Left renal pelvis (tissue), 4 donors: ENCODE data around the gene S100A8. TPM values are rescaled to one million over a fixed set of nuclear protein-coding genes. Genes with fewer than 3 reads are reported as not detected.
A peak's percentile ranks its signal among the peaks of the same experiment; 100 is the strongest.
"Not testable (repeated sequence)": the region's sequence is repeated elsewhere in the genome, so short reads cannot be mapped to it uniquely, and the experiment has no call there.

Source experiments
- DNase-seq, 4 donors: peaks; one replicate each; pipeline ENCODE4 v3.0.0-alpha.2; 2013; ENCODE audit warnings: low read depth in 4 of 4, low spot score in 3 of 4
- polyA plus RNA-seq, 4 donors: library from polyadenylated mRNA; unstranded; fragments of 120-200 nt; gene quantifications; one replicate each; pipeline ENCODE4 v1.2.1, GENCODE V29; 2013; ENCODE audit not compliant: insufficient read length in 4 of 4

The S100A8 gene
- 10 to 100 TPM in 3 of 4 donors, 1 to 10 TPM in 1; 5.5 to 22.6 (median 16.0) TPM for polyA plus RNA-seq

DNA sequence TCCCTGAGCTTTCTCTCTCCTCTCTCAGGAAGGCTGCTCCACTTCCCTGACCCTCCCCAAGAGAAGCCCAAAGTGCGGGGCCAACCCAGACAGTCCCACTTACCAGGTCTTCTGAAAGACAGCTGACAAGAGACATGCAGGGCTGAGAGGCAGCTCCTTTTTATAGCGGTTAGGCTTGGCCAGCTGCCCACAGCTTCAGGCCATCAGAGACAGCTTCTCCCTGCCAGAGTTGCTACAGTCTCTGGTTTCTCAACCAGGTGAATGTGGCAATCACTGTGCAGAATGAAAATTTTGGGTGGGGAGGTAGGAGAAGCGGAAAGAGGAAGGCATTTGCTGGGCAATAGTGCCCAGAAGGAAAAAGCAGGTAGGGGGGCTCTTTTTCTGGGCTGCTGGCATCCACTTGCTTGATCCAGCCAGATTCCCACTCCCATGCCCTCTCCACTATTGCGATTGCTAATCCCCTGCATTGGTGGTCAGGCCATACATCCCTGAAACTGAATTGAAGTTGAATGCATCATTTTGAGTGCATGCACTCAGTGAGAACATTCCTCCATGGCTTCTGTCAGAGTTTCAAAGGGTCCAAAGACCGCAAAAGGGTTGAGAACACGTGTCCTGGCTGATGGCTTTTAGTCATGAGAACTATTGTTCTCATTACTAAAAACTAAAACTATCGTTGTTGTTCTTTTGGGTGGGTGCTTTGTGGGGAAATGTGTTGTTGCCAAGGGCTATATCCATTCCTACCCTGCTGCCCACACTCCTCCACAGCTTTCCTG lies at the start of gene S100A8:
Gene S100A8, minus strand, starts transcription at position 136 of the 773 bp plus-strand sequence. CDS start 538 bp downstream, outside the sequence.
- no peak for DNase-seq

DNA sequence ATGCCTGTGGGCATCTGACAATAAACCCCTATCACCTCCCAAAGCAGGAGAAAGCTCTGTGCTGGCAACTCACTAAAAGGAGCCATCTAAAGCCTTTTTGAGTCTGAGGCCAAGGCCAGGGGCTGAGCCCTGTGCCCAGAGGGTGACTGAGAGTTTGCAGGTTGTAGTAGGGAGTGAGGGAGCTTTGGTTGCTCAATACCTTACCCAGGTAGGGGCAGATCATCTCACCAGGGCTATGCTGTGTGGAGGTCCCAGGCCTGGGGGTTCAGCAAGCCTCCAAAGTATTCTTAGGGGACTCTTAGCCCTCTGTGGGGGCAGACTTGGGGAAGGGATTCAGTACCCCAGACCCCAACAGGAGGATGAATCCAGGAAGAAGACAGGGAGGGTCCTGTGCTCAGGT lies 48.4 kb upstream of the S100A8 start:
- DNase-seq = no peak

DNA sequence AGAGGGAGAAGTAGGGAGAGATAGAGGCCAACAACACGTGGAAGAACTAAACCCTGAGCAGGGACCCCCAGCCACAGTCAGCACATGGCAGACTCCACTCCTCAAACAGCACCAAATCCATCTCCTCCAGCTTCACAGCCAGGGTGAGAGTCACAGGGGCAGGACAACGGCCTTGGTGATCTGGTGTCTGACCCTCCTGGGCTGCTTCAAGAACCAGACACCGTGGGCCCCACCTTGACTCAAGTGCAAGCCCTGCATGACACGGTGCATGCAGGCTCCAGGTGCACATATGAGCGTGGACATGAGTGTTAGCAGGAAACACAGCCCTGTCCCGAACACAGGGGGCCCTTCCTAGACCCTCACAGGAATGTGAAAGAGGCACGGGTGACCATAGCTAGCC lies 47.7 kb upstream of the S100A8 start:
- DNase-seq = no peak

DNA sequence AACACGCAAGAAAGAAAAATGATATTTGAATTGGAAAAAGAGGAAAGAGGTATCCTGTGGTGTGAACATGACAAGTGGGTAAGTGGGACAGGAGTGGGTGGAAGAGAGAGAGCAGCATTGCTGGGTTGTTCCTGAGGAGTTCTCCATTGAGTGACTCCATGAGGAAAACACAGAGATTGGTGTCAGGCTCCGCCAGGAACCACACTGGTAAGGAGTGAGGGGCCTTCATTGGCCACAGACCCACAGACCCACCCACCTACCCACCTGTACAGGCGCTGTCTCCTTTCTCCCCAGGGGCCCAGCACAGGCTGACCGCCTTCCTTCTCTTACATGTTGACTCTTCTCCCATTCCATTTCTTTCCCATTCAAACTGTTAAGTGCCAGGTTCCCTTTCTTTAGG lies 46.4 kb upstream of the S100A8 start:
- no peak for DNase-seq

DNA sequence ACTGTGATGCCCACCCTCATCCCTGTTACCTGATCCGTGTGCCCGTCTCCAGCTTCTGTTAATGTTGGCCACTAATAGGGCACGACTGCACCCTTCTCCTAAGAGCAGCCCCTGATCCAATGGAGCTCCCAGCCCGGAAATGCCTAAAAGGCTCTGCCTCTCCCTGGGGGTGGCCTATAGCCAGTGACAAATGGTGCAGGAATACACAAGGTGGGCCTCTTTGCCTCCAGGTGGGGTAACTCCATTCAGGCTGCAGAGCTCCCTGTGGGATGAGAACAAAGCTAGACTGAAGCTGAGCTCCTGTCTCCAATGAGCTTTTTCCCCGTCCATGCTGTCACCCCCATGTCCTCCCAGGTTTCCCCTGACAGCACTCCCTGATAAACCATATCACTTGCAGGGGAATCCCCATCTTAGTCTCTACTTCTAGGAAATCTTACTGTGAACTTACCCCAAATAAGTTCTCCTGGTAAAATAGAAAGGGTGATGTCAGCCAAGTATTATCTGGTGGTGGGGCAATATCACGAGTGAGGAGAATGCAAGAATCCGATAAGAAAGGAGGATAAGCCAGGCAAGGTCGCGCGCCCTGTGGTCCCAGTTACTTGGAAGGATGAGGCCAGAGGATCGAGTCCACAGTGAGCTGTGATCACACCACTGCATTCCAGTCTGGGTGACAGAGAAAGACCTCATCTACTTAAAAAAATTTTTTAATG lies 44.0 kb upstream of the S100A8 start:
- DNase-seq = no peak

DNA sequence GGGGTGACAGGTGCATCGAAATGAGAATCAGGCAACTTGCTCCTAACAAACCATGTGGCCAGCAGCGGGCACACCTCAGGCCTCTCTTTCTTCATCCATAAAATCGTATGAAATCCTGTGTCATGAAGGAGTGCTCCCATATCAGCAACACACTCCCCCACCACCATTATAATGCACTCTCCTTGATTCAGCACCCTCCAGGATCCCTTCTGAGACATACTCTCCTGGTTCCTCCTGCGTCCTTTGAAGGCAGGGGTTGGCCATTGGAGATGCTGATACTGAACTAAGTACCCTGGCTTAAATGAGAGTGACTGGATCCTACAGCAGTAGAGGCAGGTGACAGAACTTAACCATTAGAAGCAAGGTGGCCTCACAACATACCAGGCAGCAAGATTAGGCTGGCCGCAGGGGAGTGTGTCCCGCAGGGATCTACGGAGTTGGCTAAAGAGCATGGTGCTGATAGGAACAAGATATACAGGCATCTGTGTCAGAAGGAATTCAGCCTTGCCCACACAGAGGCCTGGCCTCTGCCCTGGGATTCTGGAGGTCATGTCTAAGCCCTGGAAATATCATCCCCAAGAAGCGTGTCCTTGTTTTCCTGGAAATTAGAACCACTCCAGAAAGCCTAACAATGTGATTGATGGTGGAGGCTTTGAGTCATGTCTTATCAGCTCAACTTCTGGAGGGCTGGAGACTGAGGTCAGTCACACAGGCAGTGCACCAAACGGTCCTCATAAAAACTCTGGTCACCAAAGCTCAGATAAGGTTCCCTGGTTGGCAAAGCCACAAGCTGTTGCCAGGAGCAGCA lies 42.2 kb upstream of the S100A8 start:
- DNase-seq = no peak

DNA sequence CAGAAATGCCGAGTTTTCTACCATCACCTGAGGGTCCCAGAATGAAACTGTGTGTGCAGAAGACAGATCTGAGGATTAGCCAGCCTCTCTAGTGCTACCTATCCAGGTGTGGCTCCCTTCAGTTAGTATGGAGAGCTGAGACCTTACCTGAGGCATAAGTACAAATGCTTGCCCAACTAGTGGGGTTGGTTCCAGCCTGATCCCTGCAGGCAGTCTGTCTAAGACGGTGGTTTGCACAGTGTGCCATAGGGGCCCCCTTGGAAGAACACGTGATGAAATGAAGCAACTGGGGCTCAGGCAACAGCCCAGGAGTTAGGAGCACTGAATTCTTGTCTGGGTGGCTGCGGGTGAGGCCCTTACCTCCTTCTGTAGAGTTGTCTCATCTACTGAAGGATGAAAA lies 41.1 kb upstream of the S100A8 start:
- DNase-seq = no peak

DNA sequence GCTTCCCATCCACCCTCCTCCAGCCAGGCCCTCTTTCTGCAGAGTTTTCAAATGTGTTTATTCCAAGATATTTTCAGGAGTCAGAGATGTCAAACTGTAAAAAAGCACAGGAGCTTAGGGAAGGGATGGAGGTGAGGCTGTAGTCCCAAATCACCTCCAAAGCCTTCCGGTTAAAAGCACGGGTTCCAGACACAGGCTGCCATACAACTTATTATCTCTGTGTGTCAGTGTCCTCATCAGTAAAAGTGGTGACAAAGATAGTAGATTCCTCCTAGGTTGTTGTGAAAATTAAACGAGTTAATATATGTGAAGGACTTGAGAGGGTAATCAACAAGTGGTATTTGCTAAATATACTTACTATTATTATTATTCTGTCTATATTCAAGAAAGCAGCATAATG lies 40.6 kb upstream of the S100A8 start:
- DNase-seq = no peak

DNA sequence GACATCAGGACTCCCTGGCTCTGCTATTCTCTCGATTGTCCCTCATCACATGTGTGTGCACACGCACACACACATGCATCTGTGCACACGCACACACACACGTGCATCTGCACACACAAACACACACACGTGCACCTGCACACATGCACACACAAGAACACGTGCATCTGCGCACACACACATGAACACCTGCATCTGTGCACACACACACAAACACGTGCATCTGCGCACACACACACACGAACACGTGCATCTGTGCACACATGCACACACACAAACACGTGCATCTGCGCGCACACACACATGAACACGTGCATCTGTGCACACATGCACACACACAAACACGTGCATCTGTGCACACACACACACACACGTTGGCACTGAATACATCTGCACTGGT lies 40.1 kb upstream of the S100A8 start:
- DNase-seq = no peak

DNA sequence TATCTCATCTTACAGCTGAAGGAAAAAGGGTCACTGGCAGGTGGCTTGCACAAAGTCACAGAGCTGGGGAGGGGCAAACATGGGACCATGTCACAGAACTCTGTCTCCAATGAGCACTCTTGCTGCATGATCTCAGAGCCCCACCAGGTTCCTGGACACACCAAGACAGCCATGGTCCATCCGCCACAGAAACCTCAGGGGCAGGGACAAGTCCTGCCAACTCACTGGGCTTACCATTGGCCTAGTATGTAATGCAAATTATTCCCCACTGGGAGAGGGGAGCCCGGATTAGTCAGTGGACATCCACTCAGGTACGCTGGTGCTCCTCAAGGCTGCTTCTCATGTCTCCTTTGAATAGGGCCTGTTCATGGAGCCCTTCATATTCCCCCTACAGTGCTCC lies 39.7 kb upstream of the S100A8 start:
- no peak for DNase-seq

DNA sequence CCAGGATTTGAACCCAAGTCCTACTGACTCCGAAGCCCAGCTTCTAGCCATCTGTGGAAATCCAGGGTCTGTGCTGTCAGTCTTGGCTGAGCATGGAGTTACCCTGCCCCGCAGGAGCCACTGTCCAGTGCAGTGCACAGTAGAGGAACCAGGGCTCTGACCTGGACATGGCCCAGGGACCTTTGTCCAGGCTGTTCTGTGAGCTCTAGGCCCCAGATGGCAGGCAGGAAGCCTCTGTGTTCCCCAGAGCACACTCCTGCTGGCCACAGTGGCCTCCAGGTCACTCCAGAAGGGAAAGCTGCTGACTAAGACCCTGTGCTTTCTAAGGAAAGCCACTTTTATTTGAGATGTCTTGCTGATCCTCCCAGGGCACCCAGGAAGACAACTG lies 39.3 kb upstream of the S100A8 start:
- DNase-seq = no peak

DNA sequence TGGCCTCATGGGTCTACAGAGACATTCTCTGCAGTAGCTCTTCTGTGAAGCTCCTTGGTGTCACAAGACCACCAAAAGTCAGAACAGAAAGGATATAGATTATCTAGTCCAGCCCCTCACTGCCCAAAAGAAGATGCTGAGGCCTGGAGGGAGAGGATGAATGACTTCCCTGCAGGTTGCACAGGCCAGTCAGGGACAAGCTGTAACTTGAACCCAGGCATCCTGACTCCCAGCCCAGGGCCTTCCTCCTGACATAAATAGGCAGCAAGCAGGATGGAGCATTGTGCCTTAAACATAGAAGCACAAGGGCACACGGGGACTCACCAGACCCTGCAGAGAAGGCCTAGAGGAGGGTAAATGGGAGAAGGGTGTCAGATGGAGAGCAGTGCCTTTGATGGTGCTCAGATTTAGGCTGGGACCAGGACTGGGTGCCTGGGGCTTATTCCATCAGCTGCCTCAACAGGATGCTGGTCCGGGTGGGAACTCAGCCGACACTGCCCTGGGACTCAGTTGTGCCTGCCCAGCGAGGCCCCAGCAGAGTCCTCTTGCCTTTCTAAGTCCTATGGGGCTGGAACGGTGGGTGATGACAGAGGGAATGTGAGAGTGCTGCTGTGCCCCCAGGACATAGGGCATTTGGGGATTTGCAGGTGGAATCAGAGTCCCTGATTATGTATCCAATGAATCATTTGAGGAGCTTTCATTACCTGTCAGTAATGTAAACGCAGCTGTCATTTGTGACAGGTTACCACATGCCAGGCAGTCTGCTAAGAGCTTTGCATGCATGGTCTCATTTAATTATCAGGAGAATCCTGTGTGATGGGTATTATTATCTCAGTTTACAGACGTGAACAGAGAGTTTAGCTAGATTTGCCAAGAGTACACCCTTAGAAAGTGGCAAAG lies 38.6 kb upstream of the S100A8 start:
- DNase-seq = no peak

DNA sequence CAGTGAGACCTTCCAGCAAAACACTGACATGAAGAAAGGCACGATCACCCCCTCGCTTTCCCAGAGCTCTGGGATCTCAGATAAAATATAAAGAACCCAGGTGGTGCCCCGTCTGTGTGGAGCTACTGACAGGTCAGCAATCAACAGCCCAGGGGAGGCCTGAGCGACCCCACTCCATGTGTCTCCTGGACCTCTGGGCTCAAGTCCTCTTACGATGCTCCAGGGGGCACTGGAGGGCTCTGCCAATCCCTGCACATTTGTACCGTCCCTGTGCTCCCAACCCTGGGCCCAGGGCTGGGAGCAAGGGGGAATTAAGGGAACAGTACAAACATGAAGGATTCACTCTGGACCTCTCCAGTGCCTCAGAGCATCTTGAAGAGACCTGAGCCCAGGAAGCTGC lies 37.9 kb upstream of the S100A8 start:
- DNase-seq = no peak

DNA sequence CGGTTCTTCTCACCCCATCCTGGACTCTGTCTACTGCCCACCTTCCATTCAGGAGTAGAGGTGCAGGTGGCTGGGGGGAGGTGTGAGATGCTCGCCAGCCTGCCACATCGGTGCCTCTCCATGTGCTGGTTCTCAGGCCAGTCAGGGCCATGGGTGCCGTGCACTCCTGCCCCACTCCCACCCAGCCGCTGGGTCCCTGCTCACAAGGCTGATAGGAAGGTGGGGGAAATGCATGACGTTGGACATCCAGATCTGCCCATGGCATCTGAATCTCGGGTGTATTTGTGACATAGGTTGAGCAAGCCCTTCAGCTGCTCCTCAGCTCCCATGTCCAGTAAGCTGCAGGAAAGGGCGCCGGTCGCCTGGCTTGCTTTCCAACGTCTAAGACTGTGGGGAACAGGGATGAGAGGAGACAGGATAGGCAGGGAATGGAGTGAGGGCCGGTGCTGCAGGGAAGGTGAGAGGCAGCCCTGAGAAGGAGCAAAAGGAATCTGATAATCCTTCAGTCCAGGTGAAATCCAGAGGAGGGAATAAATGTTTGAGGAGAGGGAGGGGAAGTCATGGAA lies 37.3 kb upstream of the S100A8 start:
- no peak for DNase-seq

DNA sequence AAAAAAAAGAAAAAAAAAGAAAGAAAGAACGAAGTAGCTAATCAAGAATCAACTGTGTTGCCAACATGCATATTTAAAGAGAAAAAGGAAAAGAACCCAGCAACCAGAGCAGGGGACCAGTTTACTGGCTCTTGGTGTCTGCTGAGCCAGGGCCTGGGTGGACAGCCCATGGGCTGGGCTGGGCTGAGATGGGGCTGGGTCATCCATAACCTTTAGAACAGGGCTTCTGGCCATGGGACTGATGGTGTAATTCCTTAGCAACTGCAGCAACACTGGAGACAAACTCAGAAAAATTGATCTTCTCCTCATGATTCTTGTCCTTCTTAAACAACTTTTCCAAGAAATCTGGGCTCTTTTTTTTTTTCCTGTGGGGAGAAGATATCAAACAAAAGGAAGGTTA lies 35.9 kb upstream of the S100A8 start:
- no peak for DNase-seq

DNA sequence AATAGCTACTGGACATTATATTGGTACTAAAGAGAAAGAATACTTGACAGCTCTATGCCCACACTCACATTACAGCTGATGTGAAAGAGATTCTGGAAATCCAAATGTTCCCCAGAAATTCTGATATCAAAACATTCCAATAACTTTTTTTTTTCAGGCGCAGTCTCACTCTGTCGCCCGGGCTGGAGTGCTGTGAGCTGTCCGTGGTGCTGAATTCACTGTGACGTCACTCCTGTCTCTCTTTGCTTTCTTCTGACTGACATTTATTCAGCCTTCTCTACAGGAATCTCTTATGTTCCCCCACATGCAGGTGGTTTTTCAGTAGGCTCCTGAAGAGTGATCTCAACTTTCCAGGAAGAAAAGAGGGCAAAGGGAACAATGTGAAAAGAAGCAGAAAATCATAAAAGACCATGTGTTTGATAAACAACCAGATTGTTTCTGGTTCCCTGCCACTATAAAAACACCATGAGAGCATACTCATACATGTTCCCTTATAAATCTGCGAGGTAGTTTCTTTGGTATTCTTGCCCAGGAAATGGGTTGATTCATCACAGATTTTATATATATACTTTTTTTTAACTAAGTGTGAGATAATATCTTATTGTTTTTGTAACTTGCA lies 31.7 kb upstream of the S100A8 start:
- DNase-seq = peak; percentile 47 to 73 (median 63)

DNA sequence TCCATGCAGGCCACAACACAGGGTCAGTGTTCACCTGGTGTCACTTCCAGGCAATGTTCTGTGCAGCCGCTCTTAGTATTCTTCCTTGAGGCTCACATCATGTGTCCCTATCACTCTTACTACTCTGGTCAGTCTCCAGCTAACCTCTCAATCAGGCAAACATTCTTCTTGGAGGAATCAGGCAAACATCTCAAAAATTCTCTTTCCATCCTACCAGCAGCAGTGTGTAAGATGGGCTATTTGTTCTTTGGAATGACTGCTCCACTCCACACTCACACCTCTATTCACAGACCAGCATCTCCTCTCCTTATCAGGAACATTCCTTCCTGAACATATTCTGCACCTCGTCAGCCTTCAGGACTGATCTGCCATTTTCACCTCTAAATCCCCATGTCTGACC lies 29.4 kb upstream of the S100A8 start:
- DNase-seq = no peak

DNA sequence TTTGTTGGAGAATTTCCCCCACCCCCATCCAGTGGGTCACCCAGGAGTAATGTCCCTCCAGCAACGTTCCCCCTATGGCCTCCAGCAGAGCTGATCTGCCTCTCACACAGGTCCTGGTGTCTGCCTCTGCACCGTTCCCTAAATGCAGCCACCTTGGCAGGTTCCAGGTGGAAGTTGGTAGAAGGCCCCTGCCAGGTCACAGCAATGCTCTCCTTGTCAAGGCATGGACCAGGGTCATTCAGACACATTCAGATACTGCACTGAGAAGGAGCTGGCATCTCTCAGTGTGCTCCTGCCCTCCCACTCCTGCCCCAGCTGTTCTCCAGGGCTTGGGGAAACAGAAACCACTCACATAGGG lies 28.5 kb upstream of the S100A8 start:
- not testable (repeated sequence) for DNase-seq

DNA sequence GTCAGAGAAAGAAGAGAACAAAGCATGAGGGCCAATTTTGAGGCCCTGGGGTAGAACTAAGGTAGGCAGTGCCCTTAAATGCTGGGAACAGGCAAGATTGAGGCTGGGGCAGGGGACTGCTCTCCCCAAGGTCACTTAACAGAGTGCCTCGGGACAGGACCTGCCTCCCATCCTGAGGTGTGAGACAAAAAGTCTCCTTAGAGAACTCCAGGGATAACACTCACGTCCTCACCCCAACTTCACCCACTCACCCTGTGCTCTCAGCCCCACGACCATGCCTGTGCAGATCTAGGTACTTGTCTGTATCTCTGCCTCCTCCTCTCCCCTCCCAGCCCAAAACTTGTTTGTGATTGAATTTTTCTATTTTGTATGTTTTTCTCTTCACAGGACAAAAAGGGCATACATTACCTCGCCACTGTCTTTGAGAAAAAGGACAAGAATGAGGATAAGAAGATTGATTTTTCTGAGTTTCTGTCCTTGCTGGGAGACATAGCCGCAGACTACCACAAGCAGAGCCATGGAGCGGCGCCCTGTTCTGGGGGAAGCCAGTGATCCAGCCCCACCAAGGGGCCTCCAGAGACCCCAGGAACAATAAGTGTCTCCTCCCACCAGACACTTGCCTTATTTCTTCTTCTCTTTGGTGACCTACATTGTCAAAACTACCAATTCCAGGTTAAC lies 28.0 kb upstream of the S100A8 start:
- not testable (repeated sequence) for DNase-seq
